HG02884 (cell line): ENCODE data around the gene PIK3AP1.

Experiments
- ATAC-seq: cut with Tn5 transposase; IDR thresholded peaks from one replicate; pipeline ENCODE4 v1.9.1; 2021; ENCODE audit warnings: mild to moderate bottlenecking, moderate library complexity; ENCODE audit not compliant: unreplicated experiment

PIK3AP1 gene

DNA sequence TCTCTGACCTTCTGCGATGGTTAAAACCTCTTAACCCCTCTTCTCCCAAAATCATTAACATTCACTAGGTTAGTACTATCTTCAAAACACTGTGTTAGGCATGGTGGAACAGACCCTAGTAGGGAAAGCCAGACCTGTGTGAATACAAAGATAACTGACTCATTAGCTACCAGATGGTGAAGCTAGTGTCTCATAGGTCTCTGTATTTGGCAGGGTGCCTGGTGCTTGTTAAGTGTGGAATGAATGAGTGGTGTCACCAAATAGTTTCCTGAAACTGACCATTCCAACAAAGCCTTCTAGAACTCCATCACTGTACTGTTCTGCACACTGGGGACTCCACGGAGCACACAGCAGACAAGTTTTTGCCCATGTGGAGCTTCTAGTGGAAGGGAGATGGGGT, 105.8 kb downstream of the PIK3AP1 start:
- no peak for ATAC-seq

DNA sequence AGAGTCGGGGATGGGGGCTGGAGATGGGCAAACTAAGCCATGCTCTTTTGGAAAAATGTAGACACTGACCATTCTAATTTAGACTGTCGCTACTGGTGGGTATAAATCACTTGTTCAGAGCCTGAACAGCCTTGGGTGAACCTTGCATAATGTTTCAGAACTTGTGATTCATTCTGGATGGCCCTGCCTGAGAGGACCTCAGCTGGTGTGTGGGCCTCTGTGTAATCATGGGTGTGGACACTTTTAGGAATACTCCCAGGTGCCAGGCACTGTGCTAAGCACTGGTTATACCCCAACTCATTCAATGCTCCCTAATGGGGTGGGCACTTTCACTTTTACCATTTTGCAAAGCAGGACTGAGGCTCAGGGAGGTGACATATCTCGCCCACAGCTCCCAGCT, 106.7 kb downstream of the PIK3AP1 start:
- no peak for ATAC-seq

DNA sequence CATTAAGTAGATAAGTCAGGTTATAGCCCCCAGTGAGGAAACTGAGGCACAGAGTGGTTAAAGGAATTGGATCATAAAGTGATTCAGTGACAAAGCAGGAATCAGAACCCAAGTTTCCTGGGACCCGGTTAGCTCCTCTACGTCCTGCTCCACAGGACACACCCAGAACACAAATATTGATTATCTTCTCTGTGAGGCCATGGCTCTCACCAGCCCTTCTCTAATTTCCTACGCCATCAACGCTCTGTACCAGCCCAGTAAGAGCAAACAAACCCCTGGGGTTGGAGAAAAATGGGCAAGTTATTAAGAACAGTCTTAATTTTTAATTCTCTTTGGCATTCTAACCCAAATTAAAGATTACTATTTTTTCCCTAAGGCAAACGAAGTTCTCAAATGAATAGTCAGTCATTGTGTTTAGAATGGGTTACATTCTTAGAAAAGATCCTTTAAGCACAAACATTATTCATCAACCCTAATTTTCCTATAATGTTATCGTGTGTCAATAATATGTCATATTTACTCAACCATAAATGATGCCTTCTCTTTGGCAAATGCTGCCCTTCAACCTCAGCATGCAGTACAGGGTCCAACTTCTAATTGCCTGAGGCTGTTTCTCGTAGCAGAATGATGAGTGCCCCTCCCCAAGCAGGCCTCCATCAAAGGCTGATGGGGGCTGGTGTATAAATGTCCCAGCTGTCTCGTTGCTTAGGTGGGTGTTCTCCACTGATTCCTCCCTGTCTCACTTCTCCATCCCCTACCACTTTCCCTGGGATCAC, 108.1 kb downstream of the PIK3AP1 start:
- no peak for ATAC-seq

DNA sequence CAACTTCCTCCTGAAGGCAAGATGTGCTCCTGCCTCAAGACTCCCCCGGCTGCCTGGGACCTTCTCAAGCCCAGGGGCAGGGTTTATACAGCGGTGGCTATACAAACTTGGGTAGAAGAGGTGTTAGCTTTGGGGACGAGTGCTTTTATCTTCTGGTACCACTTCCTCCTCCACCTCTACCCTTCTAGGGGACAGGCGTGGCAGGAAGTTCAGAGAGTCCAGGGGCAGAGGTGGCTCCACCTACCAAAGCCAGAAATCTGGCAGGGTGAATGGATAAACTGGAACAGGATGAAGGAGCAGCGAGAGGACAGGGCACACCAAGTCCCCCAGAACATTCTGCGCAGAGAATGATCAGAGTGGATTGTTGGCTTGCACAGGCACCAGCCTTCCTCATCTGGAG, 109.5 kb downstream of the PIK3AP1 start:
- no peak for ATAC-seq

DNA sequence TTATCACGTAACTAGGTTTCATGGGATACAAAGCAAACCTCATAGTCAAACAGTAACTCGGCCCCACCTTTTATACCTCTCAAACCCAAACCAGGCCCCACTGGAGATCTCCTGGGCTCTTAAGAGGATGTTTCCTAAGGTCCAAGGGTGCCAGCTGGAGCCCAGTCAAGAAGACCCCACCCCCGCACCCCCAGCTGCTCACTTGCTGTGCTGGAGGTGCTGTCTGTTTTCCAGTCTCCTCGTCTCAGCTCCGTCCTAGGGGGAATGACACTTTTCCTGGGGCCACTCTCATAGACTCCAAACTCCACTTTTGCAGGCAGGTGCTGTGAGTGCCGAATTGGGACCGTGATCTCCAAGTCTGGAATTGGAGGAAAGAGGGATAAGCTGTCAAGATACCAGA, 110.8 kb downstream of the PIK3AP1 start:
- no peak for ATAC-seq

DNA sequence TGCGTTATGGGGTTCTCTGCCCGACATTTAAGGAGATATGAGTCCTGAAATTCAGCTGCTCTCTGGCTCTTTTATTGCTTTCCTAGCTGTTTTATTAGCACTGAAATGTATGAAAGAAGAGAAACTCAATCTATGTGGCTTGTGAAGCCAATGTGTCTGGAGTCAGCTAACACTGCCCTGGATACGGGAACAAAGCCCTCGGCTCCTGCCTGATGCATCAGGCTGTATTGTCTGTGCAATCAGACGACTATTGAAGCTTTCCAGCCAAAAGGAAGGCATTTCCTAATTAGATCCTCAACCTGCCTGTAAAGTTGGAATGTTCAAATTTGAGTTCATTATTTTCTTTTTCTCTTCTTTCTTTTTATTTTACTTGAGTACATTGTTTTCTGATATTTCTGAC, 111.5 kb downstream of the PIK3AP1 start:
- ATAC-seq: no peak

DNA sequence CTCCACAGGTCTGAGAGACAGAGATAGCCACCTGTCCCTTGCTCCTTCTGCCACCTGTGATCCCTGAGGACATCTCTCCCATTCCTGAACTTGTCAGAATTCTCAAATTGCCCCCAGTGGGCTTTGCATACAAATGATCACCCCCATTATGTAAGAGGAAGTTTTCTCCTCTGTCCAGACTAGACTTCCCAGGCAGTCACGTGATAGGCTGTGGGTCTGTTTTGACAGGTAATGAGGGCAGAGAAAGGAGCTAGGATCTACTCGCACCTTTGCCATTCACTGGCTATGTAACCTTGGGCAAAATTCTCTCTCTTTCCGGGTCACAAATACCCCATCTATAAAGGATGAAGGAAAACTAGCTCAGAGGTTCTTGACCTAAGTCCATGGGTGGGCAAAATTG, 112.1 kb downstream of the PIK3AP1 start:
- no peak for ATAC-seq

DNA sequence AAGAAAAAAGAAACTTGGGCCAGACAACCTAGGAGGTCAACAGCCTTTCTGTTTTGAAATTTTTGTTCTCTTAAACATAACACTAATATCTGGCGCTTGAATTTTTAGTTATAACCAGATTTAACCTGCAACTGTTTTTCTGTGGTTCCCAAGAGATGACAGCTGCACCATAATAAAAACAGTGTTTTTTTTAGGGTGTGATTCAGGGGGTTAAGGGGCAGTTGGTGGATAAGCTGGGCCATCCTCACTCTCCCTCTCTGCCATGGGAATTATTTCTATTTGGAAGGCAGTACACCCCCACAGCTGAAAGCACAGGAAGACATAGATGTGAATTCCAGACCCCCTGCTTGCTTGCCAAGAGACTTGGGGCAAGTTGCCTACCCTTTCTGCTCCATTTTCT, 113.4 kb downstream of the PIK3AP1 start:
- ATAC-seq: no peak

DNA sequence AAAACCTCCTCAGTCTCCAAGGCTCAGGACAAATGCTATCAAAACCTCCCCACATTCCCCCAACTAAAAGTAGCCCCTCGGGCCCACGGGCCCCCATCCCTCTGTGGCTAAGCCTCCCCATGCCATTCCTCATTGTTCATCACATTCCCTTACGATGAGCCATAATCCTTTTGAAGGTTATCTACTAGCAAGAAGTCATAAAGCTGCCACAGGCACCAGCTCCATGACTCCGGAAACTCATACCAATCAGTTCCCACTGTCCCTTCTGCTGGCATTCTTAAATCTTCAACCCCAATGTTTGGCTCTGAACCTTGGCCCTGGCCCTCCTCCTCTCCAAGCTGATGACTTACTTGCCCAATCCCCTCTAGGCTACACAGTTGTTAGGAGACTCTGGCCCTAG, 114.1 kb downstream of the PIK3AP1 start:
- no peak for ATAC-seq

DNA sequence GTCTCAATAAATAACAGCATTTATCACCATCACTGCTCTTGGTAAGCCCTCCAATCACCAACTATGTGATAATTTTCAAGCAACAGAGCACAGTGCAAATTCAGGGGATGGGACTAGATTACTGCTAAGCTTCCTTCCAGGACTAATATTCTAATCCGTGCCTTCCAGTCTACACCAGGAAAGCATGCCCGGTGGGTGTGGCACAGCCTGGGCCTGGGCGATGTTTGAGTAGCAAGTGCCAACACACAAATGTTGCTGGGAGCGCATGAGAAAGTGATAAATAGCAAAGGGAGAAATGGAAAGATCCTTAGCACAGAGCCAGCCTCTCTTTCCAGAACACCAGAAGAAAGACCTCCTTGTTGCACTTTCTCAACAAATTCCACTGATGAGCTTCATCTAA, 120.0 kb downstream of the PIK3AP1 start:
- ATAC-seq: no peak

DNA sequence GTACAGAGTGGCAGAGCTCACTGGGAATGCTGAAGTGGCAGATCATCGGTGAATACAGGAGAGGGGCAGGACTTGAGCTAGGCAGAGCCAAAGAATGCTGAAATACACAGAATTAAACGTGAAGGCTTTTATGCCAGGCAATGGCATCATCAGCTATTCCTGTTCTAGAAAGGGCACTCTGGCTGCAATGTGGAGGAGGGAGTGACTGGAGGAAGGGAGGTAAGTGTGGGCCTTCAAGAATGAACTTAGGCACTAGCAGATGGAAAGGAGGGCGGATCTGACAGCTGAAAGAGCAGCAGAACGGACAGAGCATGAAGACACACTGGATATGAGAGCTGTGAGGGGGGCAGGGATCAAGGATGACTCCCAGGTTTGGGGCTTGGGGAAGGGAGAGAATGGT, 121.5 kb downstream of the PIK3AP1 start:
- no peak for ATAC-seq

DNA sequence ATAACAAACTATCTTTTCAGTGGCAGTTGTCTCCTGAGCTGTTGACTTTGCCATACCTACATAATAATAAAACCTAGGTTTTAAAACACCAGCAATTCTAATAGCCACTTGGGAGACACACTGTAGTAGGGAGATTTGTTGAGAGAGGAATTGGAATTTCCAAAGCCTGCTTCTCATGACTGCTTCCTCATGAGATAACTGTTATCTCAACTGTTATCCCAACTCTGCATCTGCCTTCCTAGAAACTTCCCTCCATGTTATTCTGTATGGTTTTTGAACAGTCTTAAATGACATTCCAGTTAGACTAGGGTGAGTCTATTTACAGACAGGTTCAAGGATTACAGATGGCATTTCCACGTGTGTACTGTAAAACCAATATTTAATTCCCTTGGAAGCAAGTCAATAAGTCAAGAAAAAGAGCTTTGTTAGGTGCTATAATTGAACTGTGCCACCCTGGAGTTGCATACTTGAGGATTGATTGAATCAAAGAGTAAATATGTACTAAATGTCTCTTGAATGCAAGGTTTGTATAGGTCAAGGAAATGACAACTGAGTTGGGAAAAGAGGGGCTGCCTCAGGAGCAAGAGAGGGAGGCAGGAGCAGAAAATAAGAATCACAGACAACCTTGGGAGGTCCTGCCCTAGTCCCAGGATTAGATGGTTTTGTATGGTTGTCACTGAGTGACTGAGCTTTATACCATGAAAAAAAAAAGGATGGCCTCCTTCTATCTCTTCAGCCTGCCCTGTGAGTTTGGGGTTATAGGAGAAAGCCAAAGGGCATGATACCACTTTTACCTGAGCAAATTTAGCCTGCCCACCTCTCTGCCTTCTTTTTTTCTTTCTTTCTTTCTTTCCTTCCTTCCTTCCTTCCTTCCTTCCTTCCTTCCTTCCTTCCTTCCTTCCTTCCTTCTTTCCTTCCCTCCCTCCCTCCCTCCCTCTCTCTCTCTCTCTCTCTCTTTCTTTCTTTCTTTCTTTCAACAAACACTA, 123.6 kb downstream of the PIK3AP1 start:
- ATAC-seq: no peak

DNA sequence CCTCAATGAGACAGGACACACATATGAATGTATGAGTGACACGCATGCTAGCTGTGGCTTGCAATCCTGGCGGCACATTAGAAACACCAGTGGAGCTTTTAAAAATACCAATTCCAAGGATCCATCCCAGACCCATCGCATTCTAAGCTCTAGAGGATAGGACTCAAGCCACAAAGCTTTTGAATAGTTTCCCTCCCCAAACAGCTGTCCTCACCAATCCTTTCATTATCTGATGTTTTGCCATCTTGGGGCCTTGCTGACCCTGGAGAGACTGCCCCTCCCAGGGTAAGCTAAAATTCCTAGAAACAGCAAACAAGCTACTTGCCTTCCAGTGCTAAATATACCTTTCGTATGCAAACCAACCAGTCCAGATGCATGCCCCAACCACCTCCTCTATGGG, 124.6 kb downstream of the PIK3AP1 start:
- no peak for ATAC-seq

DNA sequence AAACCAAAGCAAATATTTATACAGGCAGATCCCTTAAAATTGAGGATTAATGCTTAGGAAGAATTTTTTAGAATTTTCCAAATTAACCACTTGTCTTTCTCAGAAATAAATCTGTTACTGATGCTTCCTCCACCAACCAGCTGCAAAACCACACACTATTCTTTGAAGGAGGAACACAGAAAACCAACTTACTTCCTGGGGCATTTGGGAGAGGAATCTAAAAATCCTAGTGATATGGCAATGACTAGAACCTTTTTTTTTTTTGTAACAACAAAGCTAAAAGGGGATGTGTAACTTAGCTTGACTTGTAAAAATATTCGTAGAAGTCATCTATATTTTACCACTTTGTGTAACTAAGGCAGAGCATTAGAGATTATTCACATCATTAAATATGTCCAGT, 128.4 kb downstream of the PIK3AP1 start:
- no peak for ATAC-seq

DNA sequence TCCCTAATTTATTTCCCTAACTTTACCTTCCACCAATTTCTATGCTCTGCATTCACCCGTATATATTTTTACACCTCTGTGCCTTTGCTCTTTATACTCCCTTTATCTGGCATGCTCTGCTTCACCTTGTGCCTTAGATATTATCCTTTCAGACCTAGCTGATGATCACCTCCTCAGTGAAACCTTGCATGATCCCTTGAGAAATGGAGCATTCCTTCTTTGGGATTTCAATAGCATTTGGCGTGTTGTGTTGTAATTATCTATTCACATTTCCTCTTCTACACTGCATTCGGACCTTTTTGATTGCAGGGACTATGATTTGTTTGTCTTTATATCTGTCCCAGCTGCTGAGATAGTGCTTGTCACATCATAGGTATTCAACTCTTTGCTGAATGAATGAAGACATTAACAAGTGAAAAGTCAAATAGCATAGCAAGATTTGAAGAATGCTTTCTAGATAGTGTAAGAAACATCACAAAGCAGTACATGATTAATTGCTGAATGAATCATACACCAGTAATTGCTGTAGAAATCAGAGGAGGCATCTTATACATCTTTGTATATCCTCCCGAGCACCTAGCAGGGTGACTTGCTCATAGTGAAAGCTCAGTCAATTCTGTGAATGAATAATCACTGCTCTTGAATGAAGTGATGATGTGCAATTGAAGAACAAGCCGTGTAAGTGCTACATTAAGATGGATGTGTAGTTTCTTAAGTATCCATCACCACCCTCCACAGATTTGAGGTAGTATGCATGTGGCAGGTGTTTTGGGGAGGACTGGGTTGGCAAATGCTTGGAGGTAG, 131.5 kb downstream of the PIK3AP1 start:
- peak; percentile 51 for ATAC-seq

DNA sequence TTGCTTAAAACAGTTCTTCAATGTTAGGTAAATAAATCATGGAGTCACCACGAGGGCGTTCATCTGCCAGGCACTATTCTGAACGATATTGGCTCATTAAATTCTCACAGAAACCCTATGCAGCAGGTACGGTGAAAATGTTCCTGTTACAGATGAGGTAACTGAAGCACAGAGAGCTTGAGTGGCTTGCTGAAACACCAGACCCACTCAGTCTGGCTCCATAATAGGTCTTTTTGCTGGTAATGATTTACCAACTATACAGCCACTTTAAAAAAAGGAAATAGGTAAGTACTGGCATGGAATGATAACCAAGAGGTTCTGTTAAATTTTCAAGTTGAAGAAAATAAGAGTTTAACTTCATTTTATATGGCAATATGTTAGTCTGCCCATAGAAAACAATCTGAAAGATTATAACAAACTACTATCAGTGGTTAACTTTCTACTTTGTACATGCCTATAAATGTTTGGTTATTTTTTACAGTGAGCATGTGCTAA, 132.2 kb downstream of the PIK3AP1 start:
- no peak for ATAC-seq

DNA sequence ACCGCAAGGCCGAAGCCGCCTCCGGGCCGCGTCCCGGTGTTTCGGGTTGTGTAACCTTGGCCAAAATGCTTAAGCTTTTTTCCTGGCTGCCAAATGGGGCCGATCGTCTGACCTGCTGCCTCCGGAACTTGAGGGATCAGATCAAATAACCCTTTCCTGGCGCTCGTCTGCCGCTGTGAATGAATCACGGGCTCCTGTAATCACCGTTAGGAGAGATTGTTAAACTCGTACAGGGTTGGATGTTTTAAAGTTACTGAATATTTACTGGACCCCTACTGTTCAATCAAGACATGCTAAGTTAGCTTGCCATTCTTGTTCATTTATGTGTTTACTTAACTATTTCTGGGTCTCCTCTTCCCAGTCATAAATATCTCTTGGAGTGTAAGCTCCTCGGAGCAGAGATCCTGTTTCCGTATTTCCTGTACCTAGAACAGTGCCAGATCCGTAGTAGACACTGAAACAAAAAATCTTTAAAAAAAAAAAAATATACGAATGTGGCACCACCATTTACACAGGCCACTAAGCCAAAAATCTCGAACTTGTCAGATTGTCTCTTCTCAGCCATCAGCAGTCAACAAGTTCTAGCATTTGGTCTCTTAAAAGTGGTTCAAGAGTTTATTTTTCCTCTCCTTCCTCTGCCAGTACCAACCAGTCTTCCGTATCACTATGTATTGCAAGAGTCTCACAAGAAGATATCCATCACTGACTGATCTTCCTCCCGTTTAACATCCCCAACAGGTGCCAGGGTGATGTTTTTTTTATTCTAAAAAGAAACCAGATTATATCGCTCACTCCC, 132.9 kb downstream of the PIK3AP1 start:
- no peak for ATAC-seq

DNA sequence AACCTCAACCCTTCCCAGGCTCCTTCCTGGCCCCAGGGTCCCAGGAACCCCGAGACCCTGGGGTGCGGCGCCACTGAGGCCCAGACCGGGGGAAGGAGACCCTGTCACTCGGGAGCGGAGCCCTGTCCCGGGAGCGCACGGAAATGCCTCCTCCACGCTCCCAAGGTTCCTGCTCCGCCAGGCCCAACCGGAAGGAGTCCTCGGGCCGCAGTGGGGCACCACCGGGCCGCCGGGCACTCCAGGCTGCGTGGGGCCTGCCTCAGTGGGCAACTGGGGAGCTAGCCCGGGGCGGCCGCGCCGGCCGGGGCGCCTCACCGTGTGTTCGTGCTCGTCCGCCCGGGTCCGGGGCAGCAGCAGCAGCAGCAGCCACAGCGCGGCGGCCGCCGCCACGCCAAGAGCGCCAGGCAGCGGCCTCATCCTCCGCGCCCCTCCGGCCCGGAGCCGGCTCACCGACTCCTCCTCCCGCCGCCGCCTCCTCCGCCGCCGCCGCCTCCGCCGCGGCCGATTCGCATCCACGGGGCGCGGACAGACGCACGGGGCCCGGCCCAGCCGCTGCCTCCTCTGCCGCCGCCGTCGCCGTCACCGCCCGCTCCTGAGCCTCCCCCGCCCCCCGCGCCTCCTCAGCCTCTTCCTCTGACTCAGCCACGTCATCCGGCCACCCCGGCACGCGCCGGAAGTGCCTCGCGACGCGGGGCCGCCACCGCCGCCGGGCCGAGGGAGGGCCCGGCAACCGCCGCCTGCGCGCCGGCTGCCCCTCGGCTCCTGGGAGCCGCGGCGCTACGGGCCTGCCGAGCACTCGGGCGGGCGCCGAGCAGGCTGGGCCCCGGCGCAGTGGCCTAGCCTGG, 133.7 kb downstream of the PIK3AP1 start, which contains the start of gene TM9SF3:
TM9SF3 (minus strand) TSS at position 594 of the 845 bp plus-strand sequence; CDS start at position 417, 177 bp downstream.
- peak; percentile 63 for ATAC-seq

DNA sequence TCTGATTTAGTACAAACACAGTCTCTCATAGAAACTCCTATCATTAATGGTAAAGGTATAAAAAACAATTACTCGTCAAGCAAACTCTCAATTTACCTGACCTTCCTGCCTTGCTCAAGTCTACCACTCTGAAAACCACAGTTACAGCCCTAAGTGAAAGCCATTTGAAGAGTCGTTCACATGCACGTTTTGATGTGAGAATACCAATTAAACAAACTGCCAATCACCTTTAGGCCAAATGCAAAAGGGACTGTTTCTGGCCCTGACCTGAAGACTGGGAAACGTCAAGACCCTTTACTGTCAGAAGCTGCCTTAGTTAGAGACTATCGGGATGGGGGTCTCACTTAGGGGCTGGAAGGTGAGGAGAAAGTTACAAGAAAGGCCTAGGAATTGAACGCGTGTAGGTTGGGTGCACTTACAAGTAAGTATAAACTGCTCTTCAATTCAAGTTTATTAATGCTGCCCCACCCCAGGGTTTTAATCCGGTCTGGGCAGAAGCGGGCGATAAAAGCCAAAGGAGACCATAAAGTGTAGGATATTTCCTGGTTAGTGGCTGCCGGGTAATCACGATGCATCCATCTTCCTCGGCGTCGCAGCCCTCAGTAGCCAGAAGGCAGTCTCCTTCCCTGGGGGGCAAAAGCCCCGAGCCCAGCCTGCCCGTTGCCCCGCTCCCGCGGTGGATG, 134.4 kb downstream of the PIK3AP1 start:
- peak; percentile 8 for ATAC-seq
